ENCODE measurements around the gene HLA-A.

The HLA-A gene

GRCh38 chr6:29935273-29935955, 6.9 kb upstream of the HLA-A start:
- no peak for DNase-seq (ENCODE audit: low read depth)

DNA sequence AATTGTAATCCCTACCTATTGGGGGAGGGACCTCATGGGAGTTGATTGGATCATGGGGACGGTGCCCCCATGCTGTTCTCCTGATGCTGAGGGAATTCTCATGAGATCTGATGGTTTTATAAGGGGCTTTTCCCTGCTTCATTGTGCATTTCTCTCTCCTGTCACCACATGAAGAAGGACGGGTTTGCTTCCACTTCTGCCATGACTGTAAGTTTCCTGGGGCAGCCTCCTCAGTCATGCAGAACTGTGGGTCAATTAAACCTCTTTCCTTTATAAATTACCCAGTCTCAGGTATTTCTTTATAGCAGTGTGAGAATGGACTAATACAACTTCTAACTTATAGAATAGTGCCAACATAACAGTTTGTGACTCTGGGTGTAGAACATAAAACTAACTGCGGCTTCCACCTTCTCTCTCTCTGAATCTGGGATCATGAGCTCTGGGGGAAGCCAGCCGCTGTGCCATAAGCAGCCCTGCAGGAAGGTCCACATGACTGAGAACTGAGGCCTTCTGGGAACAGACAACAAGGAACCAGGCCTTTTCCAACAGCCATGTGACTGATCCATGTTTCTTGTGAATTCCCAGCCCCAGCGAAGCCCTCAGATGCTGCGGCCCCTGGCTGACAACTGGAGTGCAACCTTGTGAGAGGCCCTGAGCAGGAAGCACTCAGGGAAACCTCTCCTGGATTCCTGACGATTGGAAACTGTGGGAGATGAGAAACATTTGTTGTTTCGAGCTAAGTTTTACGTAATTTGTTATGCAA, 3.4 kb upstream of the HLA-A start:
- no peak for DNase-seq (ENCODE audit: low read depth)

GRCh38 chr6:29941016-29941415, 1.3 kb upstream of the HLA-A start:
- DNase-seq (ENCODE audit: low read depth), result no peak

DNA sequence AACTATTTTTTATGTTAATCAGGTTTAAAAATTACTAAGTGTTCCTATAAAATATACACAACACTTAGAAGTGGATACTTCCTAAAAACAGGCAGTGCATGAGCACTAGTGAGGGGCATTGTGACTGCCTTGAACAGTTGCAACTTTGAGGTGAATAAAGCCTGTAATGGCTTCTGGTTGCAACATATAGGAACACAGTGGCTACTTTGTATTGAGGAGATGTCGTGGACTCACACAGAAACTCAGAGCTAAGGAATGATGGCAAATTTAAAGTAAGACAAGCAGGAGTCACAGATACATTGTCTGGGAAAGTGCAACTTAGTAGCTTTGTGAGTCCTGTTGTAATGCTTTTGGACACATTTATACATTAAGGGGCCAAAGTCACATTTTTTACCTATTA, 861 bp upstream of the HLA-A start:
- no peak for DNase-seq (ENCODE audit: low read depth)

GRCh38 chr6:29941916-29942274, 437 bp upstream of the HLA-A start:
- DNase-seq (ENCODE audit: low read depth), result no peak

- no peak for DNase-seq (ENCODE audit: low read depth)
Measured at GRCh38 chr6:29943053-29943966, 978 bp downstream of the HLA-A start.

GRCh38 chr6:29945281-29945820, 3.0 kb downstream of the HLA-A start:
- DNase-seq (ENCODE audit: low read depth), result no peak

DNA sequence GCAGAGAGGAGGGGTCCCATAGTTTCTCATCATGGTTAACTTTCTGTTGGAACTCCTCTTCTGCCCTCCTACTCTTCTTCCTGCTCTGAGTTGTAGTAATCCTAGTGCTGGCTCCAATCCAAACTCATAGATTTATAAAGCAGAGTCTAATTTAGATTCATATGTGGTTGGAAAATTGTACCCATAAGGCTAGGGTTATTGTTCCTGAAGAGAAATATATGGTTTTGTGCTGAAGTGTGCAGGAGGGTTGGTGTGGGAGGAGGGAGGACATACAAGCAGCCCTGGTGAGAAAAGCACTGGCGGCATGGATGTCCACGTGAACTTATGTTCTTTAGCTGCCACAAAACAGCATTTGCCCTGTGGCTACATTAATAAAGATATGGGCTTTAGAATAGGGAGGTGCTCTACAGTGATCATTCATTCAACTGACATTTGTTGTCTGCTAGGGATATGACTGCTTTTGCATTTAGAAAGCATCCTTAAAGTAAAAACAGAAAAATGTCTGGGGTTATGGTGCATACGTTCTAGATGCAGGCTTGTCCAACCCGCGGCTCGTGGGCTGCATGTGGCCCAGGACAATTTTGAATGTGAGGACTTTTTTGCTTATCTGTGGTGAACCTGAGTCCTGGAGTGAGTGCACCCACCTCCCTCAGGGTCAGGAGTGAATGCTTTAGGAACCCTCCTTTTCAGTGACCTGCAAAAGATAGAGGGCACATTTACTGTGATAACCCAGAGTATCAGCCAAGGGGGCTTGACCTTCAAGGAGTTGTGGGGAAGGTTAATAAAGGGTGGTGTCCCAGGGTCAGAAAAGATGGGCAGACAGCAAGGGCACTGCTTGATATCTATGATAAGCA, 4.1 kb downstream of the HLA-A start:
- DNase-seq (ENCODE audit: low read depth), result no peak

DNA sequence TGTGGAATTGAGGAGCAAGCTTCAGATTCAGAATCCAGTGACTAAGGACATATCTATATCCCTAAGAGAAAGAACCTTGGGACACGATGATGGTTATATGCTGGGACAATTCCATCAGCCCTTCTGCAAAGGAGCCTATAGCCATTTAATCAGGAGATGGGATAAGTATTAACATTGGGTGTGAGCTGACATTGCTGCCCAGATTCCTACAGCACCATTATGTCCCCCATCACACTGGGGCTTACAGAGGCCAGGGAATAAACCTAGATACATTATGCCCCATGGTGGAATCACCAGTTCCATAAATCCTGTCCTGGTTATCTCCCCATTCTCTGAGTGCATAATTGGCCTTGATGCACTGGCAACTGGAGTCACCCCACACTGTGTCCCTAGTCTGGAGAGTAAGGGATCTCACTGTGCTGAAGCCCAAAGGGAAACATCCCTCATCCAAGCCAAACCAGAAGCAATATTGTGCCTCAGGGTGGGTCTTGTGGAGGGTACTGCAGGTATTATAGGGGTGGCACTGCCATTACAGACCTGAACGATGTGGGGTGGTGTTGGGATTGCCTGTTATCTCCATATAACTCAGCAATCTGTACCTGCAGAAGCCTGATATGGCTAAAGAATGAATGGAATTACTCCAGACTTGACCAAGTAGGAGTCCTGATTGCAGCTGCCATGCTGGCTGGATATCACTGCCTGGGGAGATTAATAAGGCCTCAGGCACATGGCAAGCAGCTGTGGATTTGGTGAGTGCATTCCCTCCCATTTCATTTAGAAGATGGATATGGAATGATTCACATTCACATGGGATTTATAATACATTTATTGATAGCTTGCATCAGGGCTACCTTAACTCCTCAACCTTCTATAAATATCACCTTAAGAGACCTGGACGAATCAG, 5.0 kb downstream of the HLA-A start:
- DNase-seq (ENCODE audit: low read depth), result no peak

- DNase-seq (ENCODE audit: low read depth), result no peak
Measured at GRCh38 chr6:29948277-29948676, 5.9 kb downstream of the HLA-A start.

- DNase-seq (ENCODE audit: low read depth), result no peak
Measured at GRCh38 chr6:29949934-29950333, 7.6 kb downstream of the HLA-A start.

DNA sequence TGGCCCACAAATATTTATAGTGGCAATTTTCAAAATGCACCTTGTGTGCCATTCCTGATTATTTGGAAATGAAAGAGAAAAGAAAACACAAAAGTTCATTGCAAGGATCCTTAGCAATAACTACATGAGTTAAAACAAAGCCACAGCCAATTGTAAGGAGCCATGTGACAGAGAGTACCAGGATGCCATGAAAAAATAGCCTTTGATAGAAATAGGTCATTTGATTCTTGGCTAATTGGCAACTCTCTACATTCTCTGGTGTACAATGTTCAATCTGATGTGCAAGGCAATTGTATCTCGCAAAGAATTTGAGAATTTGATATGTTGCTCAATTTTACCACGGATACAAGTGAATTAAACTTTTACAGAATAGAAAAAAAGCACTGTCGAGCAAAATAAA, 9.6 kb downstream of the HLA-A start:
- DNase-seq (ENCODE audit: low read depth), result no peak

DNA sequence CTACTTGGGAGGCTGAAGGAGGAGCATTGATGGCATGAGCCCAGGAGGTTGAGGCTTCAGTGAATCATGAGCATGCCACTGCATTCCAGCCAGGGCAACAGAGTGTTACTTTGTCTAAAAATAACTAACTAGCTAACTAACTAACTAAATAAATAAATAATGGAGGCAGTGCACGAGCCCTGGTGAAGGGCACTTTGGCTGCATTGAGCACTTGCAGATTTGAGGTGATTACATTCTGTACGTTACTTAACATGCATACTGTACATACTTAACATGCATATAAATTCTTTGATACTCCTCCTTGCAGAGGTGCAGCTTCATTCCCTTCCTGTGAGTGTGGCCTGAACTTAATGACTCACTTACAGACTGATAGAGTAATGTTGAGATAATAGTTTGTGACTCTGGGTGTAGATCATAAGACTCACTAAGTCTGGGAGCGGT, 10.7 kb downstream of the HLA-A start:
- DNase-seq (ENCODE audit: low read depth), result no peak

- DNase-seq (ENCODE audit: low read depth), result no peak
Measured at GRCh38 chr6:29953686-29954085, 11.4 kb downstream of the HLA-A start.

DNA sequence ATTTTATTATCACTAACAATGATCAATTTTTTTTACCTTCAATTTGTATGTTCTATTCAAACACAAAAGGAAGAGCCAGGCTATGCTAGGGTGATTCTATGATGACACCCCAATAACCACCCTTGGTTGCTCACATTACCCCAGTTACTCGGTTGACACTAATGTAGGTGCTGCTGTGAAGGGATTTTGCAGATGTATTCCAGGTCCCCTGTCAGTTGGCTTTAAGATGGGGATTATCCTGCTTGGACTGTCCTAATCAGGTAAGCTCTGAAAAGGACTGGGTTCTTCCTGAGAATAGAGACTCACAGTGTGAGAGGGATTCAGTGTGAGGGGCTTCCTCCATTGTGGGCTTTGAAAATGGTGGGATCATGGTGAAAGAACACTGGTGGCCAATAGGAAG, 11.9 kb downstream of the HLA-A start:
- DNase-seq (ENCODE audit: low read depth), result no peak

DNA sequence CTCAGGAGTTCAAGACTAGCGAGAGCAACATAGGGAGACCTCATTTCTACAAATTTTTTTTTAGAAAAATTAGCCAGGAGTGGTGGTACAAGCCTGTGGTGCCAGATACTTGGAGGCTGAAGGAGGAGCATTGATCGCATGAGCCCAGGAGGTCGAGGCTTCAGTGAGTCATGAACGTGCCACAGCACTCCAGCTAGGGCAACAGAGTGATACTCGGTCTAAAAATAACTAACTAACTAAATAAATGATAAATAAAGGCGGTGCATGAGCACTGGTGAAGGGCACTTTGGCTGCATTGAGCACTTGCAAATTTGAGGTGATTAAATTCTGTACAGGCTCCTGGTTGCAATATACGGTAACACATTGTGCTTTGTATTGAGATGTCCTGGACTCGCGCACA, 13.5 kb downstream of the HLA-A start:
- DNase-seq (ENCODE audit: low read depth), result no peak

DNA sequence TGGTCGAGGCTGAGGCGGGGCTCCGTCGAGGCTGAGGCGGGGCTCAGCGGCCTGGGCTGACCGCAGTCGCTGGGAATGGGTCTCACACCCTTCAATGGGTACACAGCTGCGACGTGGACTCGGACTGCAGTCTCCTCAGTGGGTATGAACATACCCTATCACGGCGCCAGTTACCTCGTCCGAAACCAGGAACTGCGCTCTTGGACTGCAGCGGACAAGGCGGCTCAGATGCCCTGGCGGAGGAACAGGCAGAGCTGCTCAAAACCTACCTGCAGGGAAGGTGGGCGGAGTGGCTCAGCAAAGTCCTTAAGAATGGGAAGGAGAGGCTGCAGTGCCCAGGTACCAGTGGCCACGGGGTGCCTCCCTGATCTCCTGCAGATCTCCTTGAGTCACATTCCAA, 14.2 kb downstream of the HLA-A start:
- no peak for DNase-seq (ENCODE audit: low read depth)

GRCh38 chr6:29958046-29958445, 15.7 kb downstream of the HLA-A start:
- DNase-seq (ENCODE audit: low read depth), result no peak

DNA sequence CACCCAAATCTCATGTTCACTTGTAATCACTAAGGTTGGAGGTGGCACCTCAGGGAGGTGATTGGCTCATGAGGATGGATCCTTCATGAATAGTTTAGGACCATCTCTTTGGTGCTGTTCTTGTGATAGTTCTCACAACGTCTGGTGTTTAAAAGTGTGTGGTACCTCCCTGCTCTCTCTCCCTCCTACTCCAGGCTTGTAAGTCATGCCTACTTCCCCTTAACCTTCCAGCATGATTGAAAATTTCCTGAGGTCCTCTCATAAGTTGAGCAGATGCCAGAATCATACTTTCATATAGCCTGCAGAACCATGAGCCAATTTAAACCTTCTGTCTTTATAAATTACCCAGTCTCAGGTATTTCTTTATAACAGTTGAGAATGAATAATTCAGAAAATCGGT, 16.6 kb downstream of the HLA-A start:
- no peak for DNase-seq (ENCODE audit: low read depth)

- DNase-seq (ENCODE audit: low read depth), result no peak
Measured at GRCh38 chr6:29959467-29959866, 17.1 kb downstream of the HLA-A start.

DNA sequence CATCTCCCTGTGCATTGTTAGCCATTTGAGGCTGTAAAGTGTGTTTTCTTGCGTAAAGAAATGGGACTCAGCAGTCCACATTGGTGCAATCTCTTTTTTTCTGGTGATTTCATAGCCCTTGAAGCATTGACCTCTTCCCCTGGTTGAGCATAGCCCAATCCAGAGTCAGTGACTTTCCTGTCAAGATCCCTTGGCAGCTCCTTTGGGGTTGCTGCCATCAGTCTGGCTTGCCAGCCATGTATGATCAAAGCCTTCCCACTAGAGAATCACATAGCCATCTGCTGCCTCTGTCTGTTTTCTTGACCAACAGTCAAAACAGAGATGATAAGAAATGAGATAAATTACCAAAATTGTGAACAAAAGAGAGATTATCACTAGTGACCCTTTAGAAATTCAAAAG, 19.6 kb downstream of the HLA-A start:
- DNase-seq (ENCODE audit: low read depth), result no peak
